ENCODE measurements around the gene MAD1L1.

MAD1L1 gene

DNA sequence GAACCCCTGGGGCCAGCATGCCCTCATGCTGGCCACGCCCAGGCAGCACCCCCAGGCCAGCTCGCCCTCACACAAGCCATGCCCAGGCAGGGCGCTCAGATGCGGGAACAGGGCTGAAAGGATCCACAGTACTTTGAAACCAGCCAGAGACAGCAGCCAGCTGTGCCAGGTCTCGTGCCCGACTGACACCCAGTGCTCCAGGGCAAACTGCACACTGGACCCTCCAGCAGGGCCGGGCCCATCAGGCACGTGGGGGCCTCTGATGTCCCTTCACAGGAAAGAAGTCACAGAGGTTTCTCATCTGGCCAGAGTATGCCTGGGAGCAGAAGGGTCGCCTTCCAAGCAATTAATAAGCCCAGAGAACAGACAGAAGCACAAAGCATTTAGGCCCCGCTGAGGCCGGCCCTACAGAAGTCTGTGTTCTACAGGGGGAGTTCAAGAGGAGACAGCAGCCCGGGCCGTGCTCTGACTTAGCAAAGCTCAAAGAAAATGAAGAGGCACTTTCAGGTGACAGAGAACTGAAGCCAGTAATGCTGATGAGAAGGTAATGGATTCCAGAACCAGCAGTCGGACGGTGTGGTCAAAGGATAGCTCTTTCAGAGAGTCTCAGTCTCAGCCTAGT, 21.4 kb downstream of the MAD1L1 start:
- TF ChIP-seq, protein P1, sequence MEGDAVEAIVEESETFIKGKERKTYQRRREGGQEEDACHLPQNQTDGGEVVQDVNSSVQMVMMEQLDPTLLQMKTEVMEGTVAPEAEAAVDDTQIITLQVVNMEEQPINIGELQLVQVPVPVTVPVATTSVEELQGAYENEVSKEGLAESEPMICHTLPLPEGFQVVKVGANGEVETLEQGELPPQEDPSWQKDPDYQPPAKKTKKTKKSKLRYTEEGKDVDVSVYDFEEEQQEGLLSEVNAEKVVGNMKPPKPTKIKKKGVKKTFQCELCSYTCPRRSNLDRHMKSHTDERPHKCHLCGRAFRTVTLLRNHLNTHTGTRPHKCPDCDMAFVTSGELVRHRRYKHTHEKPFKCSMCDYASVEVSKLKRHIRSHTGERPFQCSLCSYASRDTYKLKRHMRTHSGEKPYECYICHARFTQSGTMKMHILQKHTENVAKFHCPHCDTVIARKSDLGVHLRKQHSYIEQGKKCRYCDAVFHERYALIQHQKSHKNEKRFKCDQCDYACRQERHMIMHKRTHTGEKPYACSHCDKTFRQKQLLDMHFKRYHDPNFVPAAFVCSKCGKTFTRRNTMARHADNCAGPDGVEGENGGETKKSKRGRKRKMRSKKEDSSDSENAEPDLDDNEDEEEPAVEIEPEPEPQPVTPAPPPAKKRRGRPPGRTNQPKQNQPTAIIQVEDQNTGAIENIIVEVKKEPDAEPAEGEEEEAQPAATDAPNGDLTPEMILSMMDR (IDR thresholded peaks at IDR 0.05; ENCODE audit: low read depth, low read length): no peak
- DNase-seq (ENCODE audit: low read depth, low spot score): no peak
- in situ Hi-C loops (cut with HindIII; ENCODE audit: low sequenced_read_pairs): no loop called here
- no peak overlapping the region for H3K4me3 ChIP-seq (ENCODE audit: low read depth, low read length)

DNA sequence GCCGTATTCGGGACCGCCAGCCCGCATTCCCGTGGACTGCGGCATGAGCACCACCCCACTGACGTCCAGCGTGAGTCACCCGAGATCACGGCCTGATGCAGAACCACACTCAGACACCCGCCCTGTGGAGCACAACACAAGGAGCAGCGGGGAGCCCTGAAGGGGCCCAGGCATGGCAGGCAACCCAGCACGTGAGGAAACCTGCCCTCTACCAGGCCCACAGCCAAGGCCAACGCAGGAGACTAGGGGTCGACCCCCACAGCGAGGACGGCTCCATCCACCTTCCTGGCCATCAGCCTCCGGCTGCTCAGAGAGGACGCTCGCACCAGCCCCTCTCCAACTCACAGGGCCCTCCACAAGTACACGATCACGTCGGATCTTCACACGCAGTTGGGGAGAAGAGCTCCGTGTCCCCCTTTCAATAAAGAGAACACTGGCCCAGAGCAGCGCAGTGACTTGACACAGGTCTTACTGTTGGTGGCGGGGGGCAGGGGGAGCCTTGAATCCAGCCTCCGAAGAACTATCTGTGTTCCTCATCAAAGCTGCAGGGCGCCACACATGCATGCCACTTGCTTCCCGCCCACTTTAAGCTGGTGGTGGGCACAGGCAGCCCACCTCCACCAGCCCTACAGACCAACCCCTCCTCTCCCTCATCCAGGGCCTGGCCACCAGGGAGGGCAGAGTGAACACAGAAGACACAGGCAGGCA, 22.0 kb downstream of the MAD1L1 start:
- in situ Hi-C loops (cut with HindIII; ENCODE audit: low sequenced_read_pairs): no loop called here

DNA sequence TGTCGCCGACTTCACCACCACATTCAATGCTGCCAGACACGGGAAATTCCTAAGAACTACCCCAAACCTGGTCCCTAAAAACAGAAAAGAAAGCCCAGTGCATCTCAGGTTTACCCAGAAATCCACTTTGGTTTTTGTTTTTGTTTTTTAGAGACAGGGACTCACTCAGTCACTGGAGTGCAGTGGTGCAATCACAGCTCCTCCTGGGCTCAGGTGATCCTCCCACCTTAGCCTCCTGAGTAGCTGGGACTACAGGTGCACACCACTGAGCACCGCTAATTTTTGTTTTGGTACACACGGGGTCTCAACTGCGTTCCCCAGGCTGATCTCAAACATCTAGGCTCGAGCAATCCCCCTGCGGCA, 22.8 kb downstream of the MAD1L1 start:
- in situ Hi-C loops (cut with HindIII; ENCODE audit: low sequenced_read_pairs): no loop called here

More for the DNA sequence above, 22.0 kb downstream of the MAD1L1 start:
- no peak overlapping the region for H3K4me3 ChIP-seq (ENCODE audit: low read depth, low read length)
- TF ChIP-seq, protein P1 (IDR thresholded peaks at IDR 0.05; ENCODE audit: low read depth, low read length): no peak
- no peak for DNase-seq (ENCODE audit: low read depth, low spot score)

DNA sequence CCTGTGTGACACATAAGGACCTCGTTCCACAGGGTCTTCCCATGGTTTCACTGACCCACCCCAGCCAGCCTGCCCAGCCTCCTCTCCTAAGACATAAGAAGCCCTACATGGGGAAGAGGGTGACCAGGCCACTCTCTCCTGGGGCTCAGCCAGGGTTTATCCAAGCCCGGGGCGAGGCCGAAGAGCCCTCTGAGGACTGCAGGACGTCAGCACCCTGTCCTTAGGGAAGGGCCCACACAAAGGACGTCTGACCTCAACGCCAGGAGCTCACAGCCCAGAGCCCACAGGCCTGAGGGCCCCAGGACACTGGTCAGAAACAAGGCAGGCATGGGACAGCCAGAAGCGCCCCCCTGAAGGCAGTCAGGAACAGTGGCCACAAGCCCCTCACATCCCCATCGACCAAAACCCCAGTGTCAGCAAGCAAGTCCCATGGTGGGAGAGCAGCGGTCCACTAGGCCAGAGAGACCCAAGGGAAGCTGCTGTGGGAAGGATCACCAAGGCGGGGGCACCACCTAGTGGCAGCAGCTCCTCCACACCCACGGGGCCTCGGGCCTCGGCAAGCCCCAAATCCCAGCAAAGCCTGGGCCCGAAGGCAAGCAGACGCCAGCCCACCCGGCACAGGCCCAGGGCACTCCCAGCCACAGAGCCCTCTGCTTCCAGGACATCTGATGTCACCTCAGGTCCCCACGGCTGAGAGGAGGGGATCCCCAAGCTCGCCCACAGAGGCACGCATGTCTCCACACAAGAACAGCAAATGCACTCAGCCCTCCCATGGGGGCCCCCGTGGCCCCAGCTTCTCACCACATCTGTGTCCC, 23.4 kb downstream of the MAD1L1 start:
- DNase-seq (ENCODE audit: low read depth, low spot score): peak; percentile 62
- in situ Hi-C loops (cut with HindIII; ENCODE audit: low sequenced_read_pairs): no loop called here
- TF ChIP-seq, protein P1 (IDR thresholded peaks at IDR 0.05; ENCODE audit: low read depth, low read length): peak; percentile 89
- no peak overlapping the region for H3K4me3 ChIP-seq (ENCODE audit: low read depth, low read length)

More for the DNA sequence above, 22.8 kb downstream of the MAD1L1 start:
- TF ChIP-seq, protein P1 (IDR thresholded peaks at IDR 0.05; ENCODE audit: low read depth, low read length): no peak
- DNase-seq (ENCODE audit: low read depth, low spot score): no peak
- no peak overlapping the region for H3K4me3 ChIP-seq (ENCODE audit: low read depth, low read length)

DNA sequence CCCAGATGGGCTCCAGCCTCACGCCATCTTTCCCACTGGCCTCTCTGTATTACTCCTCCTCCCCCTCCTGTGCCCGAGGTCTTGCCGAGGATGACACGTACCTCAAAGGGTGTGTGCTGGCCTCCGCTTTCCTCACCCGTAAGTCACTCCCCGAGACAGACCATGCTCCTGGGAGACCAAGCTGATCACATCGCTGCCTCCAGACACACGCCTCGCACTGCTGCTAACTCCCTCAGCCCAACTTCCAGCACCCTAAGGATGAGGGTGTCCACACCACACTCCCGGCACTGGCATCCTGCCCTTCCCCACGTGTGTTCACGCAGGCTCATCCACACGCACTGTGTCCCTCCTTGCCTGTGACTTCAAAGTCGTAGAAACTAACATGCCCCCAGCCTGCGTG, 24.0 kb downstream of the MAD1L1 start:
- no peak for DNase-seq (ENCODE audit: low read depth, low spot score)
- TF ChIP-seq, protein P1 (IDR thresholded peaks at IDR 0.05; ENCODE audit: low read depth, low read length): no peak
- in situ Hi-C loops (cut with HindIII; ENCODE audit: low sequenced_read_pairs): no loop called here
- H3K4me3 ChIP-seq (ENCODE audit: low read depth, low read length): no peak overlapping the region

DNA sequence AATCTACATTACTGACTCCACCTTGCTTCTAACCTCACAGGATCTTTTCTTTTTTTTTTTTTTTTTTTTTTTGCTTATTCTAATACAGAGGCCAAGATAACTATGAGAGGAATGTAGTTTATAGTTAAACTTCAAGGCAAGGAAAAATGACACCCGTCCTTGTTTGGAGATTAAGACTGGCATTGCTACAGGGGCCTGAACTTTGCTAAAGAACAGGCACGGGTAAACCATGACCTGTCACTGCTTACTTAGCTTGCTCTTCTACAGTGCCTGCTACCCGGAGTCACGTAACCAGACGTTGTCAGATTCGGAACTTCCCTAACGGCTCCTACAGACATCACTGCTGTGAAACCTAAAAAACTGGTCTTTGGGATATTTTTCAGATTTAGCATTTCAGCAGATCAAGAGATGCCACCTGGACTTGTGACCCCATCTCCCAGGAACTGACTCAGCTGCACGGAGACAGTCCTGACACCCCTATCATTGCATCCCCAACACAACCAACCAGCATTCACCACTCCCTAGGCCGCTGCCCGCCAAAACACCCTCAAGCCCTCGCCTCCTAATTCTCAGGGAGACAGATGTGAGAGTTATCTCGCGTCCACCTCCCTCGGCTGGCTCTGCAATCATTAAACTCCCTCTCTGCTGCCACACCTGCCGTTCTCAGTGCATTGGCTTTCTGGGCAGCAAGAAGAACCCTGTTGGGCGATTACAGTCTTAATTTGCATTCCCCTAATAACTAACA, 27.5 kb downstream of the MAD1L1 start:
- no peak for DNase-seq (ENCODE audit: low read depth, low spot score)
- H3K4me3 ChIP-seq (ENCODE audit: low read depth, low read length): no peak overlapping the region
- in situ Hi-C loops (cut with HindIII; ENCODE audit: low sequenced_read_pairs): no loop called here
- TF ChIP-seq, protein P1 (IDR thresholded peaks at IDR 0.05; ENCODE audit: low read depth, low read length): no peak
